Left forelimb (tissue), 1 donor: ENCODE measurements around the gene PCCA.
"Not testable (repeated sequence)": the region's sequence is repeated elsewhere in the genome, so short reads cannot be mapped to it uniquely, and the experiment has no call there.

Experiments
- DNase-seq: peaks from one replicate; pipeline ENCODE4 v3.0.0-alpha.2; 2018; ENCODE audit warnings: low spot score

Gene PCCA

GRCh38 chr13:100196375-100196774, 107.5 kb downstream of the PCCA start:
- DNase-seq, result no peak

DNA sequence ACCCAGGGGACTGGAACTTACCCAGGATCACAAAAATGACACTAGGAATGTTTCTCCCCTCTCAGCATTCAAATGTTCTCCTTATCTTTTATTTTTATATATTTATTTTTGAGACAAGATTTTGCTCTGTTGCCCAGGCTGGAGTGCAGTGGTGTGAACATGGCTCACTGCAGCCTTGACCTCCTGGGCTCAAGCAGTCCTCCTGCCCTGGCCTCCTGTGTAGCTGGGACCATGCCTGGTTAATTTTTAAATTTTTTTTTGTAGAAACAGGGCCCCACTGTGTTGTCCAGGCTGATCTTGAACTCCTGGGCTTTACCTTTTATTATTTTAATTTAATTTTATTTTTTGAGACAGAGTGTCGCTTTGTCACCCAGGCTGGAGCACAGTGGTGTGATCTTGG, 108.2 kb downstream of the PCCA start:
- DNase-seq, result no peak

DNA sequence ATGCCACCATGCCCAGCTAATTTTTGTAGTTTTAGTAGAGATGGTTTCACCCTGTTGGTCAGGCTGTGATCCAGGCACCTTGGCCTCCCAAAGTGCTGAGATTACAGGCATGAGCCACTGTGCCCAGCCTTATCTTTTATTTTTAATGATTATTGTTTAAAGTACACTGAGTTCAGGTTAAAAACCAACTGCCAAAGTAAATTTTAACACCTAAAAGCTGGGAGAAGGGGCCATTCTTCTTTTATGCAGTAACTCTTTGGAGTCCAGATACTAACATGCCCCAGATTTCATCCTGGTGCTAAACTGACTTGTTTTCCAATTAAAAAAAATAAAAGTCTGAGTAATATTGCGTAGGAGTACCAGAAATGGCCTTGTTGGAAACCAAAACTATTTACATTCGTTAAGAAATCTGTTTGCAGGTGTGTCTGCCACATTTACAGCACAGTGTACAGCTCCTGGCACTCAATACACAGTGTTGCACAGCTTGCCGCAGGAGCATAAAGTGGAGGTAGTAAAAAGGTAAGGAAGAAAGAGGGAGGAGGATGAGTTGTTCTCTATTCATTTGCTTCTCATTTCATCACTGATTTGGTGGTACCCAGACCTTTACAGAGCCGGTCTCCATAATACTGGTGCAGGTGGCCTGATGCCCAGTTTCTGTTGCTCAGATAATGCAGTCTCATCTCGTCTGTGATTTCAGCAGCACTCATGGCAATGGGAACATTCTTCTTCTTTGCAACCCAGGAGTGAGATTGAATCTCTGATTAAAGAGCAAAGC, 108.9 kb downstream of the PCCA start:
- no peak for DNase-seq

GRCh38 chr13:100203696-100204367, 114.9 kb downstream of the PCCA start:
- no peak for DNase-seq

DNA sequence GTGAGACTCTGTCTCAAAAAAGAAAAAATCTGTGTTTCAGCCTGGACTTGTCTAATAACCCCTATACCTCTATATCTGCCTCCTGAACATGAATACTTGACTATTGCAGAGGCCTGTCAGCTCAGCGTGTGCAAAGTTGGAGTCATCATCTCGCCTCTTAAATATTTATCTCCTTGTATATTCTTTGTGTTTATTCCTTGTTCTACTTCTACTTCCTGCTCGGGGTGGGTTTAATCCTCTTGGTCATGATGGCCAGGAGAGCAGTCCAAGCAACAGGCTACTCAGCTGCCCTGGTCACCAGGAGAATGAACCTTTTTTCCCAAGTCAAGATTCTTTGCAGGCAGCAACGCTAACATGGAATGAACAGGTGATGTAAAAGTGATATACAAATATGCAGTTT, 119.1 kb downstream of the PCCA start:
- DNase-seq, result no peak

DNA sequence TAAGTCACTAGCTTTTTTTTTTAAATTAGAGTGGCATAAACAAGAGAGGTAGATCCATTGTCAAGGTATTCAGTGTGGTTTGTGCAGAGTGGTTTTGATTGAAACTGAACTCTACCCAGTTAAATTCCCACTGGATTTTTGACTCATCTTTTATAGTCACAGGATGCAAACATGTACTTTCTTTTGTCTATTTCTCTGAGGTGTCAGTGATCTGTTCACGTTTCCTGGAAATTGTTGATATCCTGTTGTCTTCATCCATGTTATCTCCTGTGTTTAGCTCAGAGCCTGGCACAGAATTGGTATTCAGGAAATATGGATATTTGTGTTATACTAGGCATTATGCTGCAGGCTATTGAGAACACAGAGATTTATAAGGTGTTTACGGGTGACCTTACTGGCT, 119.7 kb downstream of the PCCA start:
- DNase-seq, result no peak

GRCh38 chr13:100209857-100210825, 121.2 kb downstream of the PCCA start:
- no peak for DNase-seq

DNA sequence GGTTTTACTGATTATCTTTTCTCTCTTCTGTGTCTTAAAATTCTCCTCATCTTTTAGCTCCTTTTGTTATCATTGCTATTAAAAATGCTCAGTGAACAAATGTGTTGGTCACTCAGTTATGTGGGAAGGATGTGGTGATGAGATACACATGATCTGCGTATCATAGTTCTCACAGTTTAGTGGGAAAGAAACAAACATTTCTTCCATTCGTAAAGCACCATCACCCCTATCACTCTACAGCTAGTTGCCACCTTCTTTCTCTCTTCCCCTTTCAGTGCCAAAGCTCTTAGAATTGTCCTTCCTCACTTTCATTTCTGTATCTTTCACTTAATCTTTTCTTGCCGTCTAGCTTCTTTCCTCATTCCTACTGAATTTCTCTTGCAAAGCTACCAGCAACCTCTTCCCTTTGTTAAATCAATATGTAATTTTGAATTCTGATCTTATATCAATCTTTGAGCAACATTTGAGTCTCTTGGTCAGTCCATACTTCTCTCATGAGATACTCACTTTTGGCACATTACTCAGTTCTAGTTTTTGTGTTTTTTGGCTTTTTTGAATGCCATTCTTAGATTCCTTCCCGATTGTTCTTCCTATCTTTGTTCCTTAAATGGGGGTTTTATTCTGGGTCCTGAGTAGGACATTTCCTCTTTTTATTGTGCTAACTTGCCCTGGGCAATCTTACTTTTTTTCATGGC, 122.3 kb downstream of the PCCA start:
- no peak for DNase-seq

GRCh38 chr13:100212904-100213553, 124.1 kb downstream of the PCCA start:
- DNase-seq, result no peak

- no peak for DNase-seq
Measured at GRCh38 chr13:100213576-100213975, 124.7 kb downstream of the PCCA start.

GRCh38 chr13:100214886-100215285, 126.0 kb downstream of the PCCA start:
- no peak for DNase-seq

DNA sequence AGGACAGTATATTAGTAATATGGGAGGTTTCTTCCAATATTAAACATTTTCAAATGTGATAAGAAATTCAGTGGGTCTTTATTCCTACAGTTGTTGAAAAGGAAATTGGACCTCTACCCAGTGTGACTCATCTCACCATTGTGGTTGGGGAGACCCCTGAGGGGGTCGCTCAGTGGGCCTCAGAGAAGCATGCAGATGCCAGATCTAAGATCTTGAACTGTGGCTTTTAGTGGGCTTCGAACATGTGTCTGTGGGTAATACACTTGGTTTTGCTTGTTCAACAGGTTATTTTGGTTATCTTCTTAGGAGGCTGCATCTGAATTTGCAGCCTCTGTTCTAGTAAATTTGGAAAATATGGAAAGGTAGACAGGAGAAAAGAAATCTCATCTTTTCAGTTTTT, 132.3 kb downstream of the PCCA start:
- DNase-seq, result no peak

- not testable (repeated sequence) for DNase-seq
Measured at GRCh38 chr13:100223966-100224530, 135.2 kb downstream of the PCCA start.

- no peak for DNase-seq
Measured at GRCh38 chr13:100229603-100230002, 140.7 kb downstream of the PCCA start.

GRCh38 chr13:100230769-100231149, 141.9 kb downstream of the PCCA start:
- no peak for DNase-seq

GRCh38 chr13:100231176-100231575, 142.3 kb downstream of the PCCA start:
- no peak for DNase-seq

- DNase-seq, result no peak
Measured at GRCh38 chr13:100234006-100234405, 145.1 kb downstream of the PCCA start.

DNA sequence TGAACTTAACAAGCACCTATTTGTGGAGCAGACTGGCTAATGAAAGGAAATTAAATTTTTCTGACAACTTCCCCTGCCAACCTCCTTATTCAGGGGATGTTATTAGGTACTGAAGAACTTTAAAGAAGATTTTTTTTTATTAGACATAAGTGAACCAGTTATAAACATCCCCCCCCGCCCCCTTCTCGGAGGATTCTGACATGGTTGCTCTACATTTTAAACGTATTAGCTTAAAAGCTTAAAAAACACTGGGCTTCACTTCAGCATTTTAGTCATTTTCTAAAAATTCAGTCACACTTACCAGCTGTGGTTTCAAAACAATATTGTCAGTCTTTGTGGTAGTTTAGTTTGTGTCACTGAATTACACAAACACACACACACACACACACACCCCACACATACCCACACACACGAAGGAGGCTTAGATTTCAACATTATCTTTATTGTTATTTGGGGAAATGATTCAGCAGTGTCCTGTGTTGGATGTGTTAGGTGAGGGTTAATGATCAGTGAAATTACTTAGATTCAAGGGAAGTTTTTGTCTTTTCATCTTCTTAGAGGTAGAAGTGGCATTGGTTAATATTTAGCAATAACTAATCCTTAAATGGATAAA, 145.7 kb downstream of the PCCA start:
- no peak for DNase-seq

- DNase-seq, result no peak
Measured at GRCh38 chr13:100235311-100235901, 146.5 kb downstream of the PCCA start.

- no peak for DNase-seq
Measured at GRCh38 chr13:100240109-100240779, 151.4 kb downstream of the PCCA start.
